Right lobe of liver (tissue), 6 donors: ENCODE data around the gene ZBTB44. TPM values are rescaled to one million over a fixed set of nuclear protein-coding genes. Genes with fewer than 3 reads are reported as not detected.

Experiments used
- ATAC-seq, 4 donors: fragments of 200-7000 bp; cut with Tn5 transposase; one replicate each; pipeline ENCODE4 v1.9.1; 2020; ENCODE audit warnings: mild to moderate bottlenecking in 4 of 4, moderate library complexity in 4 of 4
- DNase-seq, 3 donors: peaks; one replicate each; pipeline ENCODE4 v3.0.0-alpha.2; 2020
- H3K27ac ChIP-seq, 3 donors: fragments of 200-600 bp; one replicate each; pipeline ENCODE4 v1.8.0; 2022
- H3K27me3 ChIP-seq, 2 donors: fragments of 200-600 bp; one replicate each; pipeline ENCODE4 v1.8.0; 2022
- H3K36me3 ChIP-seq, 4 donors: fragments of 200-600 bp; sonication (generic) in 1 of 4; one replicate each; pipeline versions ENCODE4 v1.5.1 to v1.8.0; 2017 to 2022; ENCODE audit warnings: control low read depth in 1 of 4
- H3K4me1 ChIP-seq, 4 donors: fragments of 200-600 bp; sonication (generic) in 1 of 4; one replicate each; pipeline versions ENCODE4 v1.5.1 to v1.8.0; 2017 to 2022; ENCODE audit warnings: control low read depth in 1 of 4
- H3K4me3 ChIP-seq, 3 donors: fragments of 200-600 bp; one replicate each; pipeline ENCODE4 v1.8.0; 2022
- H3K9me3 ChIP-seq, 4 donors: fragments of 200-600 bp; sonication (generic) in 1 of 4; one replicate each; pipeline versions ENCODE4 v1.5.1 to v1.8.0; 2017 to 2022; ENCODE audit warnings: control low read depth in 1 of 4
- CTCF ChIP-seq, 4 donors: fragments of 200-600 bp in 3 of 4; fragments of 450-650 bp in 1 of 4; IDR thresholded peaks; one replicate each; pipeline versions ENCODE4 v1.5.1 to v1.8.0; 2016 to 2022; ENCODE audit warnings: antibody characterized with exemption in 4 of 4, mild to moderate bottlenecking in 2 of 4
- POLR2A ChIP-seq: fragments of 450-650 bp; IDR thresholded peaks from one replicate; pipeline ENCODE4 v1.6.1; 2017; ENCODE audit warnings: antibody characterized with exemption, mild to moderate bottlenecking
- WGBS: methylation state at CpG from one replicate; pipeline ENCODE4 v1.1.6; 2018; ENCODE audit warnings: low coverage, low lambda C conversion rate; ENCODE audit not compliant: insufficient coverage; ENCODE audit errors: missing lambda C conversion rate; 5-methylcytosine and 5-hydroxymethylcytosine counted together
- intact Hi-C, 2 donors: fragments of 100-400 bp; cut with DNase I; formaldehyde crosslinking; loops; one replicate each; pipeline versions ENCODE4 v1.11.2 to v1.14.1; 2022
- total RNA-seq, 6 experiments: library from RNA; depleted of rRNA in 2 of 6; stranded (reverse); fragments of >200 nt in 2 of 6; fragmentation: NEBNext Ultra II Directional in 3 of 6; extraction: Animal tissue kit (Norgen Biotek cat#: 25700) in 3 of 6; gene quantifications; one replicate each; pipeline versions ENCODE4 v1.1.0 to v1.2.4, GENCODE V29; 2016 to 2023
- donor health status: DM: no; HTN: yes; CAD: no.
- donor health status: DM: no; HTN: no; CAD: no.
- donor health status: DM: no; HTN: no; CAD: no.
- donor health status: DM: no; HTN: yes; CAD: no.
- donor health status: DM: no; HTN: yes; CAD: no.

Gene ZBTB44
- total RNA-seq, 6 experiments from 2014 or later, result 16.3 to 22.4 (median 18.4) TPM

- no peak overlapping the region for H3K27ac ChIP-seq
- H3K4me1 ChIP-seq, result no peaks in the 10 kb centered on the region
- H3K36me3 ChIP-seq, result no peaks in the 10 kb centered on the region
- WGBS, result 65% methylated on average over 6 of the region's 21 CpGs
- ATAC-seq (no peak), DNase-seq (peak in 1 of 3 donors; percentile 35)
- no peaks in the 10 kb centered on the region for H3K27me3 ChIP-seq
- no peak overlapping the region for H3K4me3 ChIP-seq
- intact Hi-C loops, result loop anchor here (10.0 kb wide), 3 partner anchors 157 to 647 kb away; partner anchors contain the start of gene ADAMTS8 (in 1 of the 2)
- H3K9me3 ChIP-seq, result no peaks in the 10 kb centered on the region
- no peak for TF ChIP-seq POLR2A
- TF ChIP-seq CTCF (IDR thresholded peaks at IDR 0.05), result no peak
Observed at GRCh38 chr11:130217133-130218031, 97.3 kb downstream of the ZBTB44 start.

- DNase-seq (peak in 1 of 3 donors; percentile 14), ATAC-seq (no peak)
- Histone ChIP-seq H3K9me3 (no peaks in the 10 kb centered on the region), H3K27me3 (no peaks in the 10 kb centered on the region), H3K27ac (no peak overlapping the region), H3K4me1 (no peaks in the 10 kb centered on the region), H3K36me3 (no peaks in the 10 kb centered on the region), H3K4me3 (no peak overlapping the region)
- intact Hi-C loops, result loop anchor here (10.0 kb wide), 3 partner anchors 158 to 648 kb away; partner anchors contain the start of gene ADAMTS8 (in 1 of the 2)
- 96% methylated on average over 2 of the region's 17 CpGs for WGBS
- TF ChIP-seq POLR2A (no peak), CTCF (IDR thresholded peaks at IDR 0.05) (no peak)
Observed at GRCh38 chr11:130216591-130217132, 98.1 kb downstream of the ZBTB44 start.

- ATAC-seq (no peak), DNase-seq (peak in 1 of 3 donors; percentile 9)
- Histone ChIP-seq H3K27ac (no peak overlapping the region), H3K4me1 (no peaks in the 10 kb centered on the region), H3K27me3 (no peaks in the 10 kb centered on the region), H3K9me3 (no peaks in the 10 kb centered on the region), H3K36me3 (no peaks in the 10 kb centered on the region), H3K4me3 (no peak overlapping the region)
- intact Hi-C loops, result loop anchor here (10.0 kb wide), 3 partner anchors 159 to 649 kb away; partner anchors contain the start of gene ADAMTS8 (in 1 of the 2)
- 50% methylated on average over 4 of the region's 4 CpGs for WGBS
- TF ChIP-seq CTCF (IDR thresholded peaks at IDR 0.05) (no peak), POLR2A (no peak)
Observed at GRCh38 chr11:130216221-130216550, 98.5 kb downstream of the ZBTB44 start.

GRCh38 chr11:130215531-130216220 lies 99.0 kb downstream of the ZBTB44 start:
- no peak for ATAC-seq
- Histone ChIP-seq H3K27me3 (no peaks in the 10 kb centered on the region), H3K4me3 (no peak overlapping the region), H3K4me1 (no peaks in the 10 kb centered on the region), H3K9me3 (no peaks in the 10 kb centered on the region), H3K36me3 (no peaks in the 10 kb centered on the region), H3K27ac (no peak overlapping the region)
- peak in 1 of 3 donors; percentile 43 for DNase-seq
- intact Hi-C loops, result loop anchor here (10.0 kb wide), 3 partner anchors 159 to 649 kb away; partner anchors contain the start of gene ADAMTS8 (in 1 of the 2)
- TF ChIP-seq CTCF (IDR thresholded peaks at IDR 0.05) (no peak), POLR2A (no peak)
- WGBS, result 69% methylated on average over 5 of the region's 13 CpGs
